H1 (cell line): ENCODE measurements around the gene ATAD3B.

Experiments
- CHD2 ChIP-seq: IDR thresholded peaks from 2 replicates; pipeline ENCODE4 v1.6.1; 2012; ENCODE audit warnings: low read length, improper control_type of control experiment
- CTCF ChIP-seq, 3 experiments: IDR thresholded peaks; 1 replicate in 2 of 3; 2 replicates in 1 of 3; pipeline versions ENCODE4 v1.5.1 to v1.6.1; 2011; ENCODE audit warnings: low read length in 3 of 3, mild to moderate bottlenecking in 3 of 3, inconsistent platforms in 2 of 3, low read depth in 1 of 3, moderate library complexity in 1 of 3; ENCODE audit not compliant: insufficient read depth in 1 of 3; ENCODE audit errors: control extremely low read depth in 1 of 3
- EP300 ChIP-seq, 2 experiments: IDR thresholded peaks; 1 replicate in 1 of 2; 2 replicates in 1 of 2; pipeline ENCODE4 v1.6.1; 2011 to 2012; ENCODE audit warnings: low read depth in 2 of 2, low read length in 2 of 2, mild to moderate bottlenecking in 2 of 2, borderline replicate concordance in 1 of 2, inconsistent platforms in 1 of 2, moderate library complexity in 1 of 2
- EZH2 ChIP-seq: fragments of 200-600 bp; sonication (generic); IDR thresholded peaks from 2 replicates; pipeline ENCODE4 v1.7.1; 2012; ENCODE audit warnings: low read depth, mild to moderate bottlenecking, moderate library complexity, low read length, inconsistent platforms; ENCODE audit not compliant: severe bottlenecking
- GABPA ChIP-seq: IDR thresholded peaks from 2 replicates; pipeline ENCODE4 v1.6.1; 2011; ENCODE audit warnings: mild to moderate bottlenecking, low read length, moderate library complexity, borderline replicate concordance; ENCODE audit not compliant: insufficient read depth
- JUN ChIP-seq: IDR thresholded peaks from 2 replicates; pipeline ENCODE4 v1.6.1; 2011; ENCODE audit warnings: low read depth, mild to moderate bottlenecking, improper control_type of control experiment, low read length
- NRF1 ChIP-seq: IDR thresholded peaks from 2 replicates; pipeline ENCODE4 v1.6.1; 2011; ENCODE audit warnings: mild to moderate bottlenecking, low read depth, low read length, improper control_type of control experiment
- POLR2A ChIP-seq, 2 experiments: IDR thresholded peaks; 1 replicate in 1 of 2; 2 replicates in 1 of 2; pipeline ENCODE4 v1.6.1; 2011; ENCODE audit warnings: low read depth in 2 of 2, low read length in 2 of 2, mild to moderate bottlenecking in 2 of 2; ENCODE audit errors: control extremely low read depth in 1 of 2
- RAD21 ChIP-seq, 2 experiments: IDR thresholded peaks in 1 of 2; conservative IDR thresholded peaks in 1 of 2; 2 replicates each; pipeline ENCODE4 v1.6.1; 2011; ENCODE audit warnings: low read depth in 2 of 2, low read length in 2 of 2, improper control_type of control experiment in 1 of 2, inconsistent platforms in 1 of 2, mild to moderate bottlenecking in 1 of 2, moderate library complexity in 1 of 2
- SUZ12 ChIP-seq: fragments of 200-600 bp; sonication (generic); IDR thresholded peaks from 2 replicates; pipeline ENCODE4 v1.6.1; 2012; ENCODE audit warnings: mild to moderate bottlenecking, inconsistent platforms, low read length, moderate library complexity, mixed read lengths
- TBP ChIP-seq: IDR thresholded peaks from 2 replicates; pipeline ENCODE4 v1.6.1; 2011; ENCODE audit warnings: low read depth, low read length, improper control_type of control experiment
- YY1 ChIP-seq: IDR thresholded peaks from 2 replicates; pipeline ENCODE4 v1.6.1; 2011; ENCODE audit warnings: low read depth, mild to moderate bottlenecking, low read length

- TF ChIP-seq POLR2A (IDR thresholded peaks at IDR 0.05; ENCODE audit: control extremely low read depth in 1 of 2, low read depth in 2 of 2, low read length in 2 of 2) (no peak), CTCF (IDR thresholded peaks at IDR 0.05; ENCODE audit: control extremely low read depth in 1 of 3, insufficient read depth in 1 of 3, low read depth in 1 of 3, low read length in 3 of 3) (no peak), YY1 (no peak), EP300 (IDR thresholded peaks at IDR 0.05; ENCODE audit: borderline replicate concordance in 1 of 2, low read depth in 2 of 2, low read length in 2 of 2) (no peak), GABPA (no peak), CHD2 (no peak), RAD21 (IDR thresholded peaks at IDR 0.05 in 1 of 2, conservative IDR thresholded peaks at IDR 0.05 in 1 of 2; ENCODE audit: low read depth in 2 of 2, low read length in 2 of 2) (no peak), NRF1 (no peak), SUZ12 (no peak), EZH2 (no peak), JUN (no peak), TBP (no peak)
Observed at GRCh38 chr1:1535201-1536018, 63.8 kb downstream of the ATAD3B start.
